Testis (tissue), 2 donors: ENCODE data around the gene BBX.

Experiments
- POLR2A ChIP-seq: fragments of 450-650 bp; IDR thresholded peaks from one replicate; pipeline ENCODE4 v1.6.1; 2017; ENCODE audit warnings: antibody characterized with exemption, mild to moderate bottlenecking, moderate library complexity
- TF ChIP-seq, protein P1 (sequence below), 3 experiments: fragments of 450-650 bp in 2 of 3; fragments of 200-600 bp in 1 of 3; sonication (generic) in 1 of 3; IDR thresholded peaks; one replicate each; pipeline ENCODE4 v1.5.1; 2016 to 2019; ENCODE audit warnings: antibody characterized with exemption in 3 of 3, mild to moderate bottlenecking in 2 of 3, moderate library complexity in 1 of 3

GRCh38 chr3:107555359-107555758, 32.6 kb downstream of the BBX start:
- TF ChIP-seq, protein P1, sequence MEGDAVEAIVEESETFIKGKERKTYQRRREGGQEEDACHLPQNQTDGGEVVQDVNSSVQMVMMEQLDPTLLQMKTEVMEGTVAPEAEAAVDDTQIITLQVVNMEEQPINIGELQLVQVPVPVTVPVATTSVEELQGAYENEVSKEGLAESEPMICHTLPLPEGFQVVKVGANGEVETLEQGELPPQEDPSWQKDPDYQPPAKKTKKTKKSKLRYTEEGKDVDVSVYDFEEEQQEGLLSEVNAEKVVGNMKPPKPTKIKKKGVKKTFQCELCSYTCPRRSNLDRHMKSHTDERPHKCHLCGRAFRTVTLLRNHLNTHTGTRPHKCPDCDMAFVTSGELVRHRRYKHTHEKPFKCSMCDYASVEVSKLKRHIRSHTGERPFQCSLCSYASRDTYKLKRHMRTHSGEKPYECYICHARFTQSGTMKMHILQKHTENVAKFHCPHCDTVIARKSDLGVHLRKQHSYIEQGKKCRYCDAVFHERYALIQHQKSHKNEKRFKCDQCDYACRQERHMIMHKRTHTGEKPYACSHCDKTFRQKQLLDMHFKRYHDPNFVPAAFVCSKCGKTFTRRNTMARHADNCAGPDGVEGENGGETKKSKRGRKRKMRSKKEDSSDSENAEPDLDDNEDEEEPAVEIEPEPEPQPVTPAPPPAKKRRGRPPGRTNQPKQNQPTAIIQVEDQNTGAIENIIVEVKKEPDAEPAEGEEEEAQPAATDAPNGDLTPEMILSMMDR (IDR thresholded peaks at IDR 0.05) = no peak
- no peak for TF ChIP-seq POLR2A
